ENCODE results near the gene HPS3. TPM values are rescaled to one million over a fixed set of nuclear protein-coding genes. Genes with fewer than 3 reads are reported as not detected.
A peak's percentile ranks its signal among the peaks of the same experiment; 100 is the strongest.

The HPS3 gene
- total RNA-seq, 1 donor from 2014 or later, result 28.6 TPM

GRCh38 chr3:149085828-149086231 is 43.6 kb upstream of the HPS3 start:
- H3K27ac Mint-ChIP-seq, result peak overlapping the region; percentile 93
- peaks cover 12% of the 10 kb centered on the region for H3K36me3 Mint-ChIP-seq
- peak overlapping the region; percentile 94 for H3K4me3 Mint-ChIP-seq
- TF ChIP-seq CTCF (IDR thresholded peaks at IDR 0.05; ENCODE audit: unreplicated experiment), result no peak
- peaks cover 18% of the 10 kb centered on the region for H3K4me1 Mint-ChIP-seq
- peak in 1 of 2 experiments; percentile 44 for DNase-seq (ENCODE audit: low spot score in 2 of 2, unreplicated experiment in 2 of 2)
- H3K9me3 Mint-ChIP-seq, result peaks cover 4% of the 10 kb centered on the region
- H3K27me3 Mint-ChIP-seq (ENCODE audit: low read depth), result no peaks in the 10 kb centered on the region

GRCh38 chr3:149086232-149086988 is 43.0 kb upstream of the HPS3 start, which contains the start of gene HLTF:
HLTF (minus strand) TSS chr3:149086533; CDS start chr3:149086336, 197 bp downstream.
- peak within 1 kb of the TSS; percentile 94 for H3K4me3 Mint-ChIP-seq
- TF ChIP-seq CTCF (IDR thresholded peaks at IDR 0.05; ENCODE audit: unreplicated experiment), result no peak
- H3K9me3 Mint-ChIP-seq, result peaks cover 4% of the 10 kb centered on the region

GRCh38 chr3:149087208-149087607 is 42.2 kb upstream of the HPS3 start:
- no peak for TF ChIP-seq CTCF (IDR thresholded peaks at IDR 0.05; ENCODE audit: unreplicated experiment)
- Mint-ChIP-seq H3K27ac (no peak overlapping the region), H3K4me3 (no peak overlapping the region), H3K36me3 (peaks cover 9% of the 10 kb centered on the region), H3K4me1 (peaks cover 18% of the 10 kb centered on the region), H3K9me3 (peaks cover 4% of the 10 kb centered on the region), H3K27me3 (ENCODE audit: low read depth) (no peaks in the 10 kb centered on the region)
- DNase-seq (ENCODE audit: low spot score in 2 of 2, unreplicated experiment in 2 of 2), result no peak

More at GRCh38 chr3:149086232-149086988, 43.0 kb upstream of the HPS3 start, which contains the start of gene HLTF:
- peak; percentile 81 to 87 for DNase-seq (ENCODE audit: low spot score in 2 of 2, unreplicated experiment in 2 of 2)
- Mint-ChIP-seq H3K4me1 (peaks cover 18% of the 10 kb centered on the region), H3K27ac (peak within 1 kb of the TSS; percentile 93), H3K27me3 (ENCODE audit: low read depth) (no peaks in the 10 kb centered on the region), H3K36me3 (peaks cover 12% of the 10 kb centered on the region)

GRCh38 chr3:149089395-149089794 is 40.0 kb upstream of the HPS3 start:
- peaks cover 2% of the 10 kb centered on the region for H3K36me3 Mint-ChIP-seq
- H3K4me3 Mint-ChIP-seq, result no peak overlapping the region
- no peak for TF ChIP-seq CTCF (IDR thresholded peaks at IDR 0.05; ENCODE audit: unreplicated experiment)
- DNase-seq (ENCODE audit: low spot score in 2 of 2, unreplicated experiment in 2 of 2), result no peak
- H3K27ac Mint-ChIP-seq, result no peak overlapping the region
- H3K9me3 Mint-ChIP-seq, result peaks cover 4% of the 10 kb centered on the region
- H3K27me3 Mint-ChIP-seq (ENCODE audit: low read depth), result no peaks in the 10 kb centered on the region
- H3K4me1 Mint-ChIP-seq, result peaks cover 12% of the 10 kb centered on the region

GRCh38 chr3:149090461-149090860 is 39.0 kb upstream of the HPS3 start:
- peaks cover 4% of the 10 kb centered on the region for H3K9me3 Mint-ChIP-seq
- TF ChIP-seq CTCF (IDR thresholded peaks at IDR 0.05; ENCODE audit: unreplicated experiment), result no peak
- H3K36me3 Mint-ChIP-seq, result no peaks in the 10 kb centered on the region
- H3K27ac Mint-ChIP-seq, result no peak overlapping the region
- H3K4me1 Mint-ChIP-seq, result peaks cover 4% of the 10 kb centered on the region
- H3K4me3 Mint-ChIP-seq, result no peak overlapping the region
- no peaks in the 10 kb centered on the region for H3K27me3 Mint-ChIP-seq (ENCODE audit: low read depth)
- DNase-seq (ENCODE audit: low spot score in 2 of 2, unreplicated experiment in 2 of 2), result no peak
